Gastrocnemius medialis (tissue), 4 donors: ENCODE results near the gene ITGB2. TPM values are rescaled to one million over a fixed set of nuclear protein-coding genes. Genes with fewer than 3 reads are reported as not detected.

Source experiments
- ATAC-seq, 2 donors: fragments of 150-250 bp; one replicate each; pipeline ENCODE4 v1.9.1; 2016
- DNase-seq, 2 donors: peaks; one replicate each; pipeline ENCODE4 v3.0.0-alpha.2; 2019
- H3K27ac ChIP-seq, 4 donors: fragments of 200-600 bp; sonication (generic); 1 replicate in 1 of 4; 2 replicates in 3 of 4; pipeline ENCODE4 v1.5.1; 2016 to 2018; ENCODE audit warnings: mild to moderate bottlenecking in 2 of 4, moderate library complexity in 1 of 4
- H3K27me3 ChIP-seq, 3 donors: fragments of 200-600 bp; sonication (generic) in 2 of 3; 1 replicate in 1 of 3; 2 replicates in 2 of 3; pipeline versions ENCODE4 v1.5.1 to v1.6.0; 2016 to 2019; ENCODE audit warnings: mild to moderate bottlenecking in 1 of 3, moderate library complexity in 1 of 3
- H3K36me3 ChIP-seq, 2 donors: fragments of 200-600 bp; sonication (generic) in 1 of 2; one replicate each; pipeline ENCODE4 v1.5.1; 2017 to 2018
- H3K4me1 ChIP-seq, 2 donors: fragments of 200-600 bp; sonication (generic) in 1 of 2; one replicate each; pipeline ENCODE4 v1.5.1; 2016 to 2017; ENCODE audit warnings: mild to moderate bottlenecking in 2 of 2
- H3K4me3 ChIP-seq, 4 donors: fragments of 200-600 bp; sonication (generic) in 3 of 4; 1 replicate in 1 of 4; 2 replicates in 3 of 4; pipeline ENCODE4 v1.5.1; 2016 to 2019; ENCODE audit warnings: mild to moderate bottlenecking in 2 of 4
- H3K9me3 ChIP-seq, 3 donors: fragments of 200-600 bp; sonication (generic) in 2 of 3; 1 replicate in 1 of 3; 2 replicates in 2 of 3; pipeline ENCODE4 v1.5.1; 2016 to 2019
- CTCF ChIP-seq, 5 experiments: fragments of 450-650 bp in 3 of 5; fragments of 200-600 bp in 2 of 5; sonication (generic) in 2 of 5; IDR thresholded peaks in 4 of 5; conservative IDR thresholded peaks in 1 of 5; 1 replicate in 4 of 5; 2 replicates in 1 of 5; pipeline ENCODE4 v1.5.1; 2016 to 2019; ENCODE audit warnings: antibody characterized with exemption in 5 of 5, mild to moderate bottlenecking in 3 of 5, moderate library complexity in 3 of 5
- POLR2A ChIP-seq, 2 donors: fragments of 450-650 bp; IDR thresholded peaks; one replicate each; pipeline ENCODE4 v1.6.1; 2017; ENCODE audit warnings: antibody characterized with exemption in 2 of 2, mild to moderate bottlenecking in 2 of 2, moderate library complexity in 2 of 2
- in situ Hi-C, 4 donors: fragments of 200-750 bp; cut with MboI; loops; one replicate each; pipeline versions ENCODE4 v1.15.0 to v1.8.0; 2017; ENCODE audit warnings: low sequenced_read_pairs in 4 of 4
- intact Hi-C: fragments of 100-400 bp; cut with DNase I; formaldehyde crosslinking; loops from one replicate; pipeline ENCODE4 v1.15.1; 2023; ENCODE audit warnings: low total_unique reads
- total RNA-seq, 4 donors: library from RNA; depleted of rRNA; stranded (reverse); fragments of >200 nt; gene quantifications; one replicate each; pipeline versions ENCODE4 v1.1.0 to v1.2.3, GENCODE V29; 2016

Gene ITGB2
- total RNA-seq, 4 donors from 2014 or later = 10.9 to 41.7 (median 27.4) TPM

- no peak for DNase-seq
- no peaks in the 10 kb centered on the region for H3K36me3 ChIP-seq
- in situ Hi-C loops (no loop called here), intact Hi-C loops (no loop called here)
- no peak for TF ChIP-seq POLR2A (IDR thresholded peaks at IDR 0.05)
- no peak for TF ChIP-seq CTCF (IDR thresholded peaks at IDR 0.05 in 4 of 5, conservative IDR thresholded peaks at IDR 0.05 in 1 of 5)
- no peaks in the 10 kb centered on the region for H3K9me3 ChIP-seq
- H3K4me1 ChIP-seq = no peaks in the 10 kb centered on the region
- H3K27me3 ChIP-seq = peaks cover 0 to 3% (median 0%) of the 10 kb centered on the region in 3 donors
- H3K4me3 ChIP-seq = no peak overlapping the region
- ATAC-seq = no peak
- no peak overlapping the region for H3K27ac ChIP-seq
Measured at GRCh38 chr21:44898851-44899767, 21.6 kb downstream of the ITGB2 start.

- intact Hi-C loops = no loop called here
- Histone ChIP-seq H3K36me3 (no peaks in the 10 kb centered on the region), H3K4me3 (no peak overlapping the region), H3K4me1 (no peaks in the 10 kb centered on the region), H3K9me3 (no peaks in the 10 kb centered on the region), H3K27ac (no peak overlapping the region), H3K27me3 (peaks cover 0 to 3% (median 0%) of the 10 kb centered on the region in 3 donors)
- ATAC-seq = no peak
- no peak for TF ChIP-seq POLR2A (IDR thresholded peaks at IDR 0.05)
- TF ChIP-seq CTCF (IDR thresholded peaks at IDR 0.05 in 4 of 5, conservative IDR thresholded peaks at IDR 0.05 in 1 of 5) = no peak
- in situ Hi-C loops = no loop called here
- no peak for DNase-seq
Measured at GRCh38 chr21:44898011-44898488, 22.6 kb downstream of the ITGB2 start.

GRCh38 chr21:44897326-44898010, 23.2 kb downstream of the ITGB2 start:
- no peak overlapping the region for H3K27ac ChIP-seq
- in situ Hi-C loops = no loop called here
- H3K27me3 ChIP-seq = peaks cover 0 to 4% (median 0%) of the 10 kb centered on the region in 3 donors
- ATAC-seq = no peak
- intact Hi-C loops = no loop called here
- no peak overlapping the region for H3K4me3 ChIP-seq
- H3K4me1 ChIP-seq = no peaks in the 10 kb centered on the region
- H3K36me3 ChIP-seq = no peaks in the 10 kb centered on the region
- TF ChIP-seq CTCF (IDR thresholded peaks at IDR 0.05 in 4 of 5, conservative IDR thresholded peaks at IDR 0.05 in 1 of 5) (no peak), POLR2A (IDR thresholded peaks at IDR 0.05) (no peak)
- no peak for DNase-seq
- no peaks in the 10 kb centered on the region for H3K9me3 ChIP-seq

- Histone ChIP-seq H3K27me3 (peaks cover 0 to 11% (median 0%) of the 10 kb centered on the region in 3 donors), H3K4me1 (no peaks in the 10 kb centered on the region), H3K9me3 (no peaks in the 10 kb centered on the region), H3K36me3 (no peaks in the 10 kb centered on the region), H3K27ac (no peak overlapping the region), H3K4me3 (no peak overlapping the region)
- DNase-seq (no peak), ATAC-seq (no peak)
- no peak for TF ChIP-seq CTCF (IDR thresholded peaks at IDR 0.05 in 4 of 5, conservative IDR thresholded peaks at IDR 0.05 in 1 of 5)
- TF ChIP-seq POLR2A (IDR thresholded peaks at IDR 0.05) = no peak
- intact Hi-C loops = no loop called here
- in situ Hi-C loops = no loop called here
Measured at GRCh38 chr21:44896561-44897286, 24.0 kb downstream of the ITGB2 start.
